GM18861 (cell line): ENCODE data around the gene LCN9.
"Not testable (repeated sequence)": the region's sequence is repeated elsewhere in the genome, so short reads cannot be mapped to it uniquely, and the experiment has no call there.

ENCODE experiments used
- ATAC-seq: cut with Tn5 transposase; IDR thresholded peaks from one replicate; pipeline ENCODE4 v1.9.1; 2021; ENCODE audit not compliant: unreplicated experiment

The LCN9 gene

DNA sequence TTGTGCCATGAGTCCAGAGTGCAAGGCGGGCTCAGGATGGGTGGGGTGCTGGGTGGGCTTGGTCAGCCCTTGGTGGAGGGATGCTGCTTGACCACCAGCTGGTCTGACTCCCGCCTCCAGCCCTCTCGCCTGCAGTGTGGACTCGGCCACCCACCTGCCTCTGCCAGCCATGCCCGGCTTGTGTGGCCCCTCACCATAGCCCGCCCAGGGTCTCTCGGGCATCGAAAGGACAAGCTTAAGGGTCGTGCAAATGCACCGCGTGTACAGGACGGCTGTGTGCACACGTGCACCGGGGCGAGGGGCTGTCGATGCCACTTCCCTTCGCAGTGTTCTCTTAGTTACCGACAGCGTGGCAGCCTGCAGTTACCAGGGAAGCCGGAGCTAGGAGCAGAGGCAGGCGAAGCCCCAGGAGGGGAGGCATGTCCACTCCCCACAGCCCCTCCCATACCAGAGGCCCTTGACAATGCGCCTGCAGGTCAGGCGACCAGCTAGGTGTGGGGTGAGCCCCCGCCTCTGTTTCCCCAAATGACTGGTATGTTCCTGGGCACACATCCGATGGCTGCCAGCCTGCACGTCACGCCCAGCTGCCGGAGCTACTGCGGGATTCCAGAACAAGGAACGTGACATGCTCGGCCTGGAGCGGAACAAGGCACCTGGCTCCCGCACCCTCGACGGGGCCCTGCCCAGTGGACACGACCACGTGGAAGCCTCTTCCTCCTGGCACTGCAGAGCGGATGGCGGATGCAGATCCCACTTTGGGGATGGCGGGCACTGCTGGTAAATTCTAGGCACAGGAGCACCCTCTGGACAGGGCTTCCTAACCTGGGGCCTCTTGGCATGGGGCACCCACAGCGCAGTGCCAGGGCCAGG lies 7.8 kb downstream of the LCN9 start:
- no peak for ATAC-seq

DNA sequence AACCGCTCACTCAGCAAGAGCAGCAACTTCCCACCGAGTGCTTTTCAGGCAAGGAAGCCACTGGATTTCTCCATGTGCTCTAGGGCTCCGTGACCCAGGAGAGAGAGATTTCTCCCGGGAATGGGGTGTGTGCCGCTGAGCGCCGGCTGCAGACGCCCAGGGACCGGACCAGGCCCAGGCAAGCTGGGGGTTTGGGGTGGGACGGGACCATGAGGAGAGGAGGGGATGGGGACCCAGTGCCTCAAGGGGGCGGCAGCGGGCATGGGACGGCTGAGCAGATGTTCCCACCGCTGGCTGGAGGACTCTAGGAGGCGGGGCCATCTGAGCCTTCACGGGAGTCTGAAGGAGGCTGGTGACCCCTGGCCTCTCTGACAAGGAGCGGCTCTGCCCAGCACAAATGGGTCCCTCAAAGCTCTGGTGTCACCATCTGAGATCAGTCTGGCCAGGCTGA lies 8.5 kb downstream of the LCN9 start:
- no peak for ATAC-seq

DNA sequence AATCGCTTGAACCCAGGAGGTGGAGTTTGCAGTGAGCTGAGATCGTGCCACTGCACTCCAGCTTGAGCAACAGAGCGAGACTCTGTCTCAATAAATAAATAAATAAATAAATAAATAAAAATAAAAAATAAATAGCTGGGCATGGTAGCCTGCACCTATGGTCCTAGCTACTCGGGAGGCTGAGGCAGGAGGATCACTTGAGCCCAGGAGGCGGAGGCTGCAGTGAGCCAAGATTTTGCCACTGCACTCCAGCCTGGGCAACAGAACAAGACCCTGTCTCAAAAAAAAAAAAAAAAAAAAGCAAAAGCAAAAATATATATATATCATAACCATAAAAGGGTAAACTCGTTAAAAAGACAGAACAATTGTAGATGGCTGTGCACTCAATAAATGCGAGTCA lies 9.7 kb downstream of the LCN9 start:
- not testable (repeated sequence) for ATAC-seq

DNA sequence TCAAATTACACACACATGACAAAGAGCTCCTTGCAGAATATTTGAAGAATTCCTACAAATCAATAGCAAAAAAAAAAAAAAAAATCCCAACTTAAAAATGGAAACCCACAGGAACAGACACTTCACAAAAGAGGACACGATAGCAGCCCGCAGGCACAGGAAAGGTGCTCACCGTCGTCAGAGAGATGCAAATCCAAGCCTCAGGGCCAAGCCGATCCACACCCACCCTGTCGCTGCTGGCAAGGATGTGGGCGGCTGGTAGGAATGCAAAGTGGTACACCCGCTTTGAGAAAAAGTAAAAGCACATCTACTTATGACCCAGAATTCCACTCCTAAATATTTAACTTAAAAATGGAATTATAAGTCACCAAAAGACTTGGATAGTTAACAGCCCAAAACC lies 10.8 kb downstream of the LCN9 start:
- no peak for ATAC-seq

DNA sequence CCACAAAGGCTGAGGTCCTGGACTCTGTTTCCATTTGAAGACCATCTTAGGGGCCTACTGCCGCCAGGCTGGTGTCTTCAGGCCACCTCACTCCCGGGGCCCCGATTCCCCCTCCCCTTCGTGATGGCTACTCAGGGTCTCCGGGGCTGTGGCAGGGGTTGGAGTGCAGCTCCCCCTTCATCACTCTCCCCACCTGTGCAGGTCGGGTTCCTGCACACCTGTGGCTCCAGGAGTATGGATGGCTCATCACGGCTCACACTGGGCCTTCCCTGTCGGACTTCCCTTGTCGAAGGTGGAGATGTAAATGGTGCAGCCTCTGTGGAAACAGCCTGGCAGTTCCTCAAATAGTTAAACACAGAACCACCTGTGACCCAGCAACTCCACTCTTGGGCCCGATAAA lies 11.9 kb downstream of the LCN9 start:
- ATAC-seq, result no peak

DNA sequence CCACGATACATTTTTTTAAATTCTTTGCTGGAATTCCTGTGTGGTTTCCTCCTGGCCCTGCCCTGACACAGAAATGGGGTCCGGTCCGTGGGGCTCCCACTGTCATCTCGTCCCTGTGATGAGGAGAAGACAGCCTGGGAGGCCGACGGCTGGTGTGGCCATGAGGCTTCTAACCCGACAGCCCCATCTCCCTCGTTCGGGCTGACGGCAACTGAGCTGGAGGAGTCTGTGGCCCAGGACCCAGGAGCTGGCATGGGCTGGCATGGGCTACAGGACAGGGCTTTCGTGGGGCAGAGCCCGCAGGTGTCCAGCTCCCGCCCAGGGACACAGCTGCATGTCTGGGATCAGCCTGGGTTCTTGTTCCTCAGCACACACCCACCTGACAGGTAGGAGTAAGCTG lies 13.8 kb downstream of the LCN9 start:
- ATAC-seq, result no peak

DNA sequence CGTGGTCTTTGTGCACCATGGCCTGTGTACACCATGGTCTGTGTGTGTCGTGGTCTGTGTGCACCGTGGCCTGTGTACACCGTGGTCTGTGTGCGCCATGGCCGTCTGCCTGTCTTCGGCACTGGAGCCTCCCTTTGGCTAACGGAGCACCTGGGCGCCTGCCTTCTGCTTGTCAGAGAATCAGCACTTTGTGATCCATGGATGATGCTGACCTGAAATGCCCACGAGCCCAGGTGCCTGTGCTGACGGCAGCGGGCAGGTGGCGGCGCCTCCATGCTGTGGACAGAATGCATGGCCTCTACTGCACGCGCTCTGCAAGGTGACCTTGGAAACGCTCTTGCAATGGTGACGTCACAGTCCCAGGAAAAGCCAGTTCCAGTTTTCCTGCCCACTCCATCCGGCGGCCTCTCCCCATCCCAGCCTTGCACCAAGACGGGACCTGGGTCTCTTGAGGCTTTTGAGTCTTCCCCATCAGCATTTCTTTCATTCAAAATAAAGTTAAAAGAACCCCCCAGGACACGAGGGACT lies 14.6 kb downstream of the LCN9 start:
- no peak for ATAC-seq

DNA sequence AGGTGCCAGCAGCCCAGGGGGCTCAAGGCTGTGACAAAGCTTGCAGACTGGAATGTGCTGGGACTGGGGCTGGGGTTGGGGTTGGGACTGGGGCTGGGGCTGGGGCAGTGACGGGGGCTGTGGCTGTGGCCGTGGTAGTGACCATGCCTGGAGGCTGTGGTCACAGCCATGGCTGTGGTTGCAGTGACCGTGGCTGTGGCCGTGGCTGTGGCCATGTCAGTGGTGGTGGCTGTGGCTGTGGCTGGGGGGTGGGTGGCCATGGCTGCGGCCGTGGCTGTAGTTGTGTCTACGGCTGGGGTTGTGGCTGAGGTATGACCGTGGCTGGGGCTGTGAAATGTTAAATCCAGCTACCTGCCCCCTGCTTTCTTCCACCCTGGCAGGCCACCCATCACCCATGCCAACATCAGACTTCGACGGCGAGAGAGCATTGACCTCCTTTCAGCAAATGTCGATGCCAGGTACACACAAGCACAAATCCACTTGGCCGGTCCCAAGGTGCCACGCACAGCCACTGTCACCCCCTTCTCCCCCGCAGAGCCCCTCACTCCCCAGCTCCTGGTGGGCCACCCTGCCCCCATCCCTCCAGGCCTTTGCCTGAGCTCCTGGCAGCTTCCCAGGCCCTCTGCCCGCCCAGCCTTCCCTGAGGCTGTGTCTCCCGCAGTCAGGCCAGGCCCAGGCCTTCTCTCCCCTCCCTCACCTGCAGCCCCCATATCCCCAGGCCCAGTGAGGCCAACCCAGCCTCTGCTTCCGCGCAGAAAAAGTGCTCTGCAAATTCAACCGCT lies 15.3 kb downstream of the LCN9 start:
- ATAC-seq, result no peak

DNA sequence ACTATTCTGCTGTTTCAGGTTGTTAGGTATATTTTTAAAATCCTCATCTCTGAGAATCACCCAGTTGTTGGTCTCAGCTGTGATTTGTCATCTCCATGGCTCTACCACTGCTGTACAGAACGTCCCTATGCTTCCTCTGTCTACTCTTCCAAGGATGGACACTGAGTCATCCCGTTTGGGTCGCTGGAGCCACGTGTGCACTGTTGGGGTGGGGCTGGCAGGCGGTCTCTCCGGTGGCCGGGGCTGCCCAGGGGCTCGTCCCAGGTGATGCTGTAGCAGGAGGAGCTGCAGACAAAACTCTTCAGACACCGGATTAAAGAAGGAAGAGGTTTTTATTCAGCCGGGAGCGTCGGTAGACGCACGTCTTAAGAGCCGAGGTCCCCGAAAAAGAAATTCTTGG lies 16.9 kb downstream of the LCN9 start:
- no peak for ATAC-seq

DNA sequence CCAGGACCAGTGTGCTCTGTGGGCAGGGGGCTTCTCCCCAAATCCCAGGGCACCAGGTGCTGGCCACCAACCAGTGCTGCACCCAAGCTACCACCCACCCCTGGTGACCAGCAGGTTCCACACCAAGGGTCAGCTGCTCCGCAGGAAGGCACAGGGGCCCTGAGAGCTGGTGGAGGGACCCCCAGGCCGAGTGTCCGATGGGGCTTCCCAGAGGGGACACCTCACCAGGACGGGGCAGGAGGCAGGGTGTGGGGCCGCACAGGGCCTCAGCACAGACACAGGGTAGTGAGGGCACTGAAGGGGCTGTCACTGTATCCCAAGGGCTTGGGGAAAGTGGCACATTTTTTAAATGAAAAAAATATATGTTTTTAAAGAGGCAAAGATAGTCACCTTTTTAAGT lies 18.1 kb downstream of the LCN9 start:
- ATAC-seq, result no peak

DNA sequence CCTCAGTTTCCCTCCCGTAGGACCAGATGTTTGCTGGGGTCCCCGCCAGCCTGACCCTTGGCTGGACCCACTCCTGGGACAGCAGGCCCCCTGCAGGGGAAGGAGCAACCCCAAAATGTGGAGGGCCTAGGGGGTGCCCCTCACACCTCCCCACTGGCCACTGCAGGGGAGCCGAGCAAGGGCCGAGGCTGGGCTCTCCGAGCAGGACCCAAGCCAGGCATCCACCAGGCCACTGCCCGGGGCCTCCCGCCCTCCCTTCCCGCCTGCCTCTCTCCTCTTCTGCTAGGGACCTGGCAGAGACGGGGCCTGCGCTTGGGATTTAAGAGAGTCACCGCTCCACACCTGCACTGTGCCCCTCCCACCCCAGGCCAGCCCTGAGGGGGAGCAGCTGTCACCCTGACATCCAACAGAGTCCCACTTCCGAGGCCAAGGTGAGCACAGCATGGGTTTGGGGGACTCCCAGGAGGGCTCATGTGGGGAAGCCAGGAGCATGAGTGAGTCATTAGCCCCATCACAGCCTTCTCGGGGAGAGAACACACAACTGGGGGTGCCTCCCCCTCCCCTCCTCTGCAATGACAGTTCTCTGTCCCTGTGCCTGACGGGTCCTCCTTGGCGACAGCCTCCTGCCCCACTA lies 20.4 kb downstream of the LCN9 start:
- ATAC-seq, result no peak

DNA sequence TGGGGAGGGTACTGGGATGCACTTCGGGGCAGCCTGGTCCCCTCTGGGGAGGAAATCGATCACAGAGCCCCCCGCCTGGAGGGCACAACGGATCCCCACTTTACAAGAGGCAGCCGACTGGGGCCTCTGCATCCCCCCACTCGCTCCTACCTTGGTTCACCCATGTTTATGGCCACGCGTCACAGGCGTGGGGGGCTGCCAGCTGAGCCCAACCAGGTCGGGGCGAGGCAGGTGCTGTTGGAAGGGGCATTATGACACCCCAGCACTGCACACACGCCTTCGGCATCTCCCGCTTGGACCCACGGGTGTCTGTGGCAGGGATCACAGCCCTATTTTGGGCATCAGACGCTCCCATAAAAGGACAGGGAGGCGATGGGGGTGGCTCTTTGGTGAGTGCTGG lies 21.6 kb downstream of the LCN9 start:
- no peak for ATAC-seq

DNA sequence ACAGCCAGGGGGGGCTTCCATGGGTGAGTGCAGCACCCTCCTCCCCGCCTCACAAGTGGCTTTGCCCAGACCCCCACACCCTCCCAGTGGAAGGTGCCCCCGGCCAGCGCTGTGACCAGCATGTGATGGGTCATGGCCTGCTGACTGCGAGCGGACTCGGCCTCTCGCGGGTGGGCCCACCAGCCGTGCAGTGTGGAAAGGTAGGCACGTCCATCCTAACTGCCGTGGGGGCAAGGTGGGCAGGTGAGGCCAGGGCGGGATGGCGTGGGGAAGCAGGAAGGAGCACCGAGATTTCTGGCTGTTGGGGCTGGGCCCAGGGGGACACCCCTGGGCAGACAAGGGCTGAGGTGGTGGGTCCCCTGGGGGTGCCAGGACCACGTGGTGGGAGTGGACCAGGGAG lies 24.1 kb downstream of the LCN9 start:
- no peak for ATAC-seq

DNA sequence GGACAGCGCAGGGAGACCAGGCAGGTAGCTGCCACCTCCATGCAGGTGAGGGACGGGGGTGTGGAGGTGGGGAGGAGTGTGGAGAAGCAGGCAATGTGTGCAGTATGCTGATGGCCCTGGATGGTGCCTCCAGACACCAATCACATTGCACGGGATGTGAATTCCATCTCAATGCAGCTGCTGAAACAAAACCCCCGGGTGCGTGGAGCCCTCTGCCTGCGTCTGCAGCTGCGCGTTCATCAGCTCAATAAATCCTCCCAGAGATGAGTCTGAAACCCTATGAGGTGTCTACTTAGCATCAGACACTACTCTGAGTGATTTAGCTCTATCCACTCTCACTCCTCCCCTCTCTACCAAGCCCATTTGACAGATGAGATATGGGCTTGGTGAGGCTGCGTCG lies 25.9 kb downstream of the LCN9 start:
- no peak for ATAC-seq

DNA sequence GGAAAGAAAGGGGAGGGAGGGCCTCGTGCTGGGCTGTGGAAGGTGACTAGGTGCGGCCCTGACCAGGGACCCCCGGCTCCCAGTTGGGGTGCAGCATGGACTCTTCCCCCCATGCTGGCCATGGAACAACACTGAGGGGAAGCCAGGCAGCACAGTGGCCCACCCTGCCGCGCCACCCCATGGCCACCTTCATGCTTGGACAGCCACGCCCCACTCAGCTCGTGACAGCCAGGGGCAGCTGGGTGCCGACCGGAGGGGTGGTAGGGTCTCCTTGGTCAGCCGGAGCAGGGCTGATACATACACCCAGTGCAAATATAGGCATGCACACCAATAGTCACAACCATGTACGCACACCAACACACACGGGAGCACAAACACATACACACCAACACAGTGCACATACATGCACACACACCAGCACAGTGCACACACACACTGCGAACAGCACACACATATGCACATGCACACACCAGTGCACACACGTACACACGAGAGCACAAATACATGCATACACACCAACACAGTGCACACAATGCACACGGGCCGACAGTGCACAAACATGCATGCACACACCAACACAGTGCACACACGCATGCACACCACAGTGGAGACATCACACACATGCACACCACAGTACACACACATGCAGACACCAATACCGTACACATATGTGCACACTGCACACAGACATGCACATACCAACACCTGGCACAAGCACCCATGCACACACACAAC lies 27.9 kb downstream of the LCN9 start:
- no peak for ATAC-seq

DNA sequence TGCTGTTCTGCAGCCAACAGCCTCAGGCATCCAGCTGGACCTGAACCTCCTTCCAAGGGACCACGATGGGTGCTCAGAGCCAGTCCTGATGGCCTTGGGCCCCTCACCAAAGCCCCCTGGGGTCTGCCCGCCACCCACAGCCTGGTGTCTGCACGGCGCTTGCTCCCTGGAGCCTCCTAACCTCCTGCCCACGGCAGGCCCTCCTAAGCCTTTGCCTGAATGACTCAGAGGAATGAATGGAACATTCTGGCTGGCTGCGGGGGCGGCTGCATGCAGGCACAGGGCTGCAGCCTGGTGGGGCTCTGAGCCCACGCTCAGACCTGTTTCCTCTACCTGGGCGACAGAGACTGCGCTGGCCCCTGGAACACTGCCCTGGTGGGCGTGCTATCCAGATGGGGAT lies 29.3 kb downstream of the LCN9 start:
- ATAC-seq, result no peak

DNA sequence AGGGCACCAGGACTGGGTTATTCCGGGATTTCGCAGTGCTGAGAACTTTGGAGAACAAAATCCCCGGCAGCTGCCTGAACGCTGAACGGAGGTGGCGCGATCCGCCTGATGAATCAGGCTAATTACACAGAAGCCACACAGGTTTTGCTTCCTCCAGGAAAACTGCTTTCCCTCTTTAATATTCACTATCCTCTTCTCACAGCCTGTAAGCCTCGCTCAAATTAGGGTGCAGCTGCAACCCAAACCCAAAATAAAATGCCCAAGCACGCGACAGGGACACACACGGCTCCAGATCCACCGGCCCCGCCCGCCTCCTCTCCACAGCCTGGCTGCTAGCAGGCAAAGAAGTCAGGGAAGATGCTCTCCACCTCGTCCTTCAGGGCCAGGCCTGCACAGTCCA lies 30.2 kb downstream of the LCN9 start:
- no peak for ATAC-seq

DNA sequence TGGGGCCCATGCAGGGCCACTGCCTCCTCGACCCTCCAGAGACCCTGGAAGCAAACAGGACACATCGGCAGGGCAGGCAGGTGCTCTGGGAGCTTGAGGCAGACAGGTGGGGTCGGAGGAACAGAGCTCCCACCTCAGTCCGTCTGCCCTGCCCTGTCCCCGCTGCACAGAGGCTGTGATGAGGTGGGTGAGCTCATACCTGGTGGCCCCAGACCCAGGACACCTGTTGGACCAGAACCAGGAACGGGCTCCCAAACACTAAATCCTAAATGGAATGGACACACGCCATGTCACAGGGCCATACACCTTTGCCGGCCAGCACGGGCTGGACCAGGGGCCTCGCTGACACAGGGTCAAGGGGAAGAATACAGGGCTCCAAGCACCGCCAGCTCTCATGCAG lies 30.7 kb downstream of the LCN9 start:
- no peak for ATAC-seq

DNA sequence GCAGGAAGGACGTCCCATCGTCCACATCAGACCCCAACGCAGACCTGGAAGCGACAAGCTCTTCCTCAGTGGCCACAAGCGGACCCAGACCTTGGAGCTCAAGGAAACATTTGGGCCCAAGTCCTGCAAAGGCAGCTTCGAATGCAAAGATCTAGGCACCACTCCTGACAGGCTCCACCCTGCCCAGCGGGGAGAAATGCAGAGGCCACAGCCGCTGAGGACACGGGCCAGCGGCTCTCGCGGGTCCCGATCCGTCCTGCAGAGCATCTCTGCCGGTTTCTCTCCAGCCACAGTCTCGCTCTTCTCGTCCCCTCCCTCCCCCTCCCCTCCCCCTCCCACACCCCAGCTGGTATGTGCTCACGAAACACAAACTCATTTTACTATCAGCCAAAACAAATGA lies 31.3 kb downstream of the LCN9 start:
- ATAC-seq, result no peak

DNA sequence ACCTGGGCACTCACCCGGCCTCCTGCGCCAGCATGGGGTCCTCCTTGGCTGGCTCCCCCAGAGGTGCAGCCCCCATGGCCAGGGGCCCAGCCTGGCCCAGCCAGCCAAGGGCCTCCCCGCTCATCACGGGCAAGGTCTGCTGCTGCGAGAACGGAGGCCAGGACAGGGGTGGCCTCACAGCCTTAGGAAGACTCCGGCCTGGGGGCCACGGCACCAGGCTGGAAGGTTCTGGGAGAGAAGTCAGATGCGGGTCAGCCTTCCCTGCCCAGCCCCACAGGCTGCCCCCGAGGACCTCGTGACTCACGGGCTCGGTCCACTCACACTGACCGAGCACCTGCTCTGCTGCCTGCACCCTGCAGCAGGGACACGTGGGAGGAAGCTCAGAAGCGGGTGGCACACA lies 31.9 kb downstream of the LCN9 start:
- no peak for ATAC-seq

DNA sequence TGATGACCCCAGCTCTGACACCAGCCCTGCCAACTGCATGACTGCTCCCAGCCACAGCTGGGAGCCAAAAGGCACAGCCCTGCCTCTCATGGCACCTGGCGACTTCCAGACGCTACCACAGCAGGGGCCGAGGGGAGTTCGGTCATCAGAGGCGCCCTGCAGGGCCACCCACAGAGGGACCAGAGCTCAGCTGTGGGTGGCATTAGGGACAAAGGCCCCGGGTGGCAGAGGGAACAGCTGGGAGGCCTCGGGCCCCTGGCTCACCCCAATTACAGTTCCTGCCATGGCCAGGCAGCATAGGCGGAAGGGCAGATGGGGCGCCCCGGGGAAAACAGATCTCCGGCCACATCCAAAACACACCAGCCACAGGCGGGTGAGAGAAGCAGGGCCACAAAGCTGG lies 32.5 kb downstream of the LCN9 start:
- no peak for ATAC-seq
